Measurements from ENCODE around the gene CDKN2D. TPM values are rescaled to one million over a fixed set of nuclear protein-coding genes. Genes with fewer than 3 reads are reported as not detected.

CDKN2D gene
- total RNA-seq, 1 donor from 2014 or later: 68.3 TPM

DNA sequence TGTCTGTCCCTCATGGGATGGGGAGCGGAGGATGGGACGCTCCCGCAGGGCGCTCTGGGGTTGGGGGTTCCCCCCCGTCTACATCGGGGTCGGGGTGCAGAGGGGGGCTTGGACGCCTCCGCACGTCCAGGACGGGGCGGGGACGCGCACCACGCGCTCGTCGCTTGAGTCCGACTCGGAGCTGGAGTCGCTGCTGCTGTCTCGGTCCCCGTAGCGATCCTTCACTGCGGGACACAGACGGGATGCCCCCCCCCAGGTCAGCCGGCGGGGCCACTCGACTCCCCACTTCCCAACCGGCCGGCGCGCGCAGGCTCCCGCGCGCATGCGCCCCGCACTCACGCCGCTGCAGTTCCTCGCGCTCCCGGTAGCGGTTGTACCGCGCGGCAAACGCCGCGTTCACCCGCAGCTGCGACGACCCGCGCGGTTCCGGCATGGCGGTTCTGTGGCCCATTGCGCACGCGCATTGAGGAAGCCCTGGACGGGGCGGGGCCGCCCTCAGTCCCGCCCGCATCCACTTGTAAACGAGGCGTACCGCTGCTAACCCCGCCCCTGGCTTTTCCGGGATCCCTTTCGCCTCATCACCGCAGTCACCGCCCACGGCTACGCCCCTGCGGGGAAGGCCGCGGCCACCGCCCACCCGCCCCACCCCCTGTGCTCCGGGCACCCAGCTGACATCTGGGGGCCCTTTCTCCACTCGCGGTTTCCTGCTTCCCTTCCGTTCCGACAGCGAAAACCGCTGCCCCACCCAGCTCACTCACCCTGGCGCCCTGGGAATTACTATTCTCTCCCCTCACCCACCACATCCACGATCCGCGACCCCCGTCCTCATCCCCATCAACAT, 3.0 kb downstream of the CDKN2D start, which contains the start of gene KRI1:
KRI1 (minus strand) TSS at position 444 of the 841 bp plus-strand sequence; CDS start at position 433, 11 bp downstream.
- TF ChIP-seq, protein P1, sequence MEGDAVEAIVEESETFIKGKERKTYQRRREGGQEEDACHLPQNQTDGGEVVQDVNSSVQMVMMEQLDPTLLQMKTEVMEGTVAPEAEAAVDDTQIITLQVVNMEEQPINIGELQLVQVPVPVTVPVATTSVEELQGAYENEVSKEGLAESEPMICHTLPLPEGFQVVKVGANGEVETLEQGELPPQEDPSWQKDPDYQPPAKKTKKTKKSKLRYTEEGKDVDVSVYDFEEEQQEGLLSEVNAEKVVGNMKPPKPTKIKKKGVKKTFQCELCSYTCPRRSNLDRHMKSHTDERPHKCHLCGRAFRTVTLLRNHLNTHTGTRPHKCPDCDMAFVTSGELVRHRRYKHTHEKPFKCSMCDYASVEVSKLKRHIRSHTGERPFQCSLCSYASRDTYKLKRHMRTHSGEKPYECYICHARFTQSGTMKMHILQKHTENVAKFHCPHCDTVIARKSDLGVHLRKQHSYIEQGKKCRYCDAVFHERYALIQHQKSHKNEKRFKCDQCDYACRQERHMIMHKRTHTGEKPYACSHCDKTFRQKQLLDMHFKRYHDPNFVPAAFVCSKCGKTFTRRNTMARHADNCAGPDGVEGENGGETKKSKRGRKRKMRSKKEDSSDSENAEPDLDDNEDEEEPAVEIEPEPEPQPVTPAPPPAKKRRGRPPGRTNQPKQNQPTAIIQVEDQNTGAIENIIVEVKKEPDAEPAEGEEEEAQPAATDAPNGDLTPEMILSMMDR (IDR thresholded peaks at IDR 0.05; ENCODE audit: partially characterized antibody, unreplicated experiment): peak; percentile 85
- H3K27ac Mint-ChIP-seq (ENCODE audit: unreplicated experiment): peak within 1 kb of the TSS; percentile 91
- DNase-seq: peak; percentile 98
- peaks cover 7% of the 10 kb centered on the region for H3K9me3 Mint-ChIP-seq (ENCODE audit: unreplicated experiment)
- H3K36me3 Mint-ChIP-seq (ENCODE audit: unreplicated experiment): no peaks in the 10 kb centered on the region
- H3K4me3 Mint-ChIP-seq (ENCODE audit: unreplicated experiment): peak within 1 kb of the TSS; percentile 98
- H3K27me3 Mint-ChIP-seq (ENCODE audit: unreplicated experiment): peaks cover 7% of the 10 kb centered on the region
- peaks cover 19% of the 10 kb centered on the region for H3K4me1 Mint-ChIP-seq (ENCODE audit: low read depth, unreplicated experiment)

- TF ChIP-seq, protein P1 (IDR thresholded peaks at IDR 0.05; ENCODE audit: partially characterized antibody, unreplicated experiment): no peak
- Mint-ChIP-seq H3K27ac (ENCODE audit: unreplicated experiment) (peak overlapping the region; percentile 91), H3K4me3 (ENCODE audit: unreplicated experiment) (peak overlapping the region; percentile 90), H3K27me3 (ENCODE audit: unreplicated experiment) (peaks cover 7% of the 10 kb centered on the region), H3K36me3 (ENCODE audit: unreplicated experiment) (no peaks in the 10 kb centered on the region), H3K4me1 (ENCODE audit: low read depth, unreplicated experiment) (peaks cover 19% of the 10 kb centered on the region), H3K9me3 (ENCODE audit: unreplicated experiment) (peaks cover 8% of the 10 kb centered on the region)
- peak; percentile 61 for DNase-seq
Observed at GRCh38 chr19:10565028-10565566, 3.7 kb downstream of the CDKN2D start.

DNA sequence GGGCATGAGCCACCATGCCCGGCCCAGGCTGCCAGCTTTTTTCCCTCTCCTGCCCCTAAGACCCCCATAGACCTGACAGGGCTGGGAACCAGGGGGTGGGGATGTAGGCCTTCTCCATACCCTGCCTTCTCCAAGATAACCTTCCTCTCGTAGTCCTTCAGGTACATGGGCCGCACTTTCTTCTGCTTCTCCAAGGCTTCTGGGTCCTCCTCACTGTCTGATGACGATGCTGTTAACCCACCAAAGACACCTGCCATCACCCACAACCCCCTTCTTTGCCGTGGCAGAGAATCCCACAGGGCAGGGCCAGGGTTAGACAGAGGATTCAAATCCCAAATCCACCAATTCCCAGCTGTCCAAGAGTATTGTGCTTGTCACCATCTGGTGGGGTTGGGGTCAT, 6.2 kb downstream of the CDKN2D start:
- Mint-ChIP-seq H3K36me3 (ENCODE audit: unreplicated experiment) (no peaks in the 10 kb centered on the region), H3K9me3 (ENCODE audit: unreplicated experiment) (peaks cover 4% of the 10 kb centered on the region), H3K4me1 (ENCODE audit: low read depth, unreplicated experiment) (peaks cover 16% of the 10 kb centered on the region), H3K27me3 (ENCODE audit: unreplicated experiment) (peaks cover 6% of the 10 kb centered on the region), H3K4me3 (ENCODE audit: unreplicated experiment) (no peak overlapping the region), H3K27ac (ENCODE audit: unreplicated experiment) (no peak overlapping the region)
- TF ChIP-seq, protein P1 (IDR thresholded peaks at IDR 0.05; ENCODE audit: partially characterized antibody, unreplicated experiment): no peak
- no peak for DNase-seq

DNA sequence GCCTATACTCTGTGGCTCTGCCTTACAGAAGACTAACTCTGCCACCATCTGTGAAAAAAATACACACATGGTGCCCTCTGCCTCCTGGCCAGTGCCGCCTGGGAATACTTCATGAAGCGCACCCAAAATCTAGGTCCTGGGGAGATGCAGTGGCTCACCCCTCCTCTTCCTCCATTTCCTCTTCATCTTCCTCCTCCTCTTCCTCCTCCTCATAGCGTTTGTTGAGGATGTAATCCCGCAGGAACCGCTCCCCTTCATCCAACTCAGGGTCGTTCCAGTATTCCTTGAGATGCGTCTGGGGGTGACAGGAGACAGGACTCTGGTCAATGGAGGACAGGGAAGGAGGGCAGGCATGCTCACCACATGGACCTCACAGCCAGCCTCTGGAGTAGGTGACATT, 8.6 kb downstream of the CDKN2D start:
- no peak overlapping the region for H3K27ac Mint-ChIP-seq (ENCODE audit: unreplicated experiment)
- no peak for DNase-seq
- H3K4me3 Mint-ChIP-seq (ENCODE audit: unreplicated experiment): no peak overlapping the region
- no peaks in the 10 kb centered on the region for H3K36me3 Mint-ChIP-seq (ENCODE audit: unreplicated experiment)
- H3K9me3 Mint-ChIP-seq (ENCODE audit: unreplicated experiment): peaks cover 4% of the 10 kb centered on the region
- H3K4me1 Mint-ChIP-seq (ENCODE audit: low read depth, unreplicated experiment): peaks cover 6% of the 10 kb centered on the region
- peaks cover 4% of the 10 kb centered on the region for H3K27me3 Mint-ChIP-seq (ENCODE audit: unreplicated experiment)
- TF ChIP-seq, protein P1 (IDR thresholded peaks at IDR 0.05; ENCODE audit: partially characterized antibody, unreplicated experiment): no peak
